ENCODE results near the gene MCTP2. TPM values are rescaled to one million over a fixed set of nuclear protein-coding genes. Genes with fewer than 3 reads are reported as not detected.

Gene MCTP2
- total RNA-seq, 1 experiment from 2014 or later, result 7.4 TPM

DNA sequence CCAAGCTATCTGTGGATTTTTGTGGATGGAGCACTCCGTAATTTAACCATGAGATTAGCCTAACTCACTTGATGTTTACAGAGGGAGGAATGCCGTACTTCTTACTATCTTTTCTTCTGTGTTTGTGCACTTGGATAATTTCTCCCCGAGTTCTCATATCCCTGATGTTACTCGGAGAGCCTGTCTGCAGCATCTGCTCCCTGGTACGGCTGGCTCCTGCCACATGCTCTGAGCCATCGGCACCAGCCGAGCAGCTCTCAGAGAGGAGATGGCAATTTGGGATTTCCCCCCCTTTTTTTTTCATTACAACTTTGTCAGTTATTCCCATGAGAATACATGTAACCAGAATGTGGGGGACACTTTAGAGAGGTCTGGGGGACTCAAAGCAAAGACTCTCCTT, 155.0 kb downstream of the MCTP2 start (continued):
- TF ChIP-seq FOXP1 (CRISPR knock-in tag; IDR thresholded peaks at IDR 0.05; ENCODE audit: borderline replicate concordance) (no peak), NFATC4 (CRISPR knock-in tag; IDR thresholded peaks at IDR 0.05) (no peak), E2F1 (CRISPR knock-in tag; IDR thresholded peaks at IDR 0.05) (no peak), KAT7 (CRISPR knock-in tag; IDR thresholded peaks at IDR 0.05; ENCODE audit: borderline replicate concordance) (no peak), NFYB (CRISPR knock-in tag; conservative IDR thresholded peaks at IDR 0.05; ENCODE audit: low read depth) (no peak), ZNF396 (CRISPR knock-in tag; IDR thresholded peaks at IDR 0.05; ENCODE audit: borderline replicate concordance) (no peak), SMAD3 (CRISPR knock-in tag; IDR thresholded peaks at IDR 0.05; ENCODE audit: borderline replicate concordance) (no peak), SP1 (CRISPR knock-in tag; conservative IDR thresholded peaks at IDR 0.05) (no peak), MXD4 (CRISPR knock-in tag; IDR thresholded peaks at IDR 0.05; ENCODE audit: borderline replicate concordance) (no peak), JUN (CRISPR knock-in tag; IDR thresholded peaks at IDR 0.05) (no peak)
- TF ChIP-seq, protein P1, sequence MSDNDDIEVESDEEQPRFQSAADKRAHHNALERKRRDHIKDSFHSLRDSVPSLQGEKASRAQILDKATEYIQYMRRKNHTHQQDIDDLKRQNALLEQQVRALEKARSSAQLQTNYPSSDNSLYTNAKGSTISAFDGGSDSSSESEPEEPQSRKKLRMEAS (CRISPR knock-in tag; IDR thresholded peaks at IDR 0.05), result no peak
- TF ChIP-seq, protein P2, sequence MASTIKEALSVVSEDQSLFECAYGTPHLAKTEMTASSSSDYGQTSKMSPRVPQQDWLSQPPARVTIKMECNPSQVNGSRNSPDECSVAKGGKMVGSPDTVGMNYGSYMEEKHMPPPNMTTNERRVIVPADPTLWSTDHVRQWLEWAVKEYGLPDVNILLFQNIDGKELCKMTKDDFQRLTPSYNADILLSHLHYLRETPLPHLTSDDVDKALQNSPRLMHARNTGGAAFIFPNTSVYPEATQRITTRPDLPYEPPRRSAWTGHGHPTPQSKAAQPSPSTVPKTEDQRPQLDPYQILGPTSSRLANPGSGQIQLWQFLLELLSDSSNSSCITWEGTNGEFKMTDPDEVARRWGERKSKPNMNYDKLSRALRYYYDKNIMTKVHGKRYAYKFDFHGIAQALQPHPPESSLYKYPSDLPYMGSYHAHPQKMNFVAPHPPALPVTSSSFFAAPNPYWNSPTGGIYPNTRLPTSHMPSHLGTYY (CRISPR knock-in tag; IDR thresholded peaks at IDR 0.05), result no peak

GRCh38 chr15:94387442-94387841, 156.1 kb downstream of the MCTP2 start:
- Mint-ChIP-seq H3K27ac (no peak overlapping the region), H3K4me3 (no peak overlapping the region), H3K4me1 (peaks cover 11% of the 10 kb centered on the region), H3K27me3 (ENCODE audit: low read depth) (no peaks in the 10 kb centered on the region), H3K36me3 (no peaks in the 10 kb centered on the region), H3K9me3 (no peaks in the 10 kb centered on the region)
- ATAC-seq, result no peak; the same call in 1 of the 2 replicates
- DNase-seq (ENCODE audit: low spot score), result no peak
- POLR2A ChIA-PET, result no interaction called here
- TF ChIP-seq NFATC4 (CRISPR knock-in tag; IDR thresholded peaks at IDR 0.05) (no peak), CREB1 (CRISPR knock-in tag; IDR thresholded peaks at IDR 0.05) (no peak), USF2 (CRISPR knock-in tag; IDR thresholded peaks at IDR 0.05) (no peak), MLX (CRISPR knock-in tag; IDR thresholded peaks at IDR 0.05) (no peak), E2F1 (CRISPR knock-in tag; IDR thresholded peaks at IDR 0.05) (no peak), CBFB (CRISPR knock-in tag; IDR thresholded peaks at IDR 0.05; ENCODE audit: low read depth) (no peak), FOXP1 (CRISPR knock-in tag; IDR thresholded peaks at IDR 0.05; ENCODE audit: borderline replicate concordance) (no peak), ZNF219 (CRISPR knock-in tag; IDR thresholded peaks at IDR 0.05; ENCODE audit: borderline replicate concordance) (no peak), TEAD1 (CRISPR knock-in tag; IDR thresholded peaks at IDR 0.05) (no peak), ZNF317 (CRISPR knock-in tag; IDR thresholded peaks at IDR 0.05; ENCODE audit: borderline replicate concordance, low read depth) (no peak), EMX1 (CRISPR knock-in tag; IDR thresholded peaks at IDR 0.05) (no peak), ZNF416 (CRISPR knock-in tag; IDR thresholded peaks at IDR 0.05) (no peak), SMAD4 (CRISPR knock-in tag; IDR thresholded peaks at IDR 0.05) (no peak), FOXJ3 (CRISPR knock-in tag; IDR thresholded peaks at IDR 0.05; ENCODE audit: borderline replicate concordance) (no peak)
- TF ChIP-seq, protein P3, sequence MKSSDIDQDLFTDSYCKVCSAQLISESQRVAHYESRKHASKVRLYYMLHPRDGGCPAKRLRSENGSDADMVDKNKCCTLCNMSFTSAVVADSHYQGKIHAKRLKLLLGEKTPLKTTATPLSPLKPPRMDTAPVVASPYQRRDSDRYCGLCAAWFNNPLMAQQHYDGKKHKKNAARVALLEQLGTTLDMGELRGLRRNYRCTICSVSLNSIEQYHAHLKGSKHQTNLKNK (CRISPR knock-in tag; IDR thresholded peaks at IDR 0.05), result no peak
- TF ChIP-seq, protein P4, sequence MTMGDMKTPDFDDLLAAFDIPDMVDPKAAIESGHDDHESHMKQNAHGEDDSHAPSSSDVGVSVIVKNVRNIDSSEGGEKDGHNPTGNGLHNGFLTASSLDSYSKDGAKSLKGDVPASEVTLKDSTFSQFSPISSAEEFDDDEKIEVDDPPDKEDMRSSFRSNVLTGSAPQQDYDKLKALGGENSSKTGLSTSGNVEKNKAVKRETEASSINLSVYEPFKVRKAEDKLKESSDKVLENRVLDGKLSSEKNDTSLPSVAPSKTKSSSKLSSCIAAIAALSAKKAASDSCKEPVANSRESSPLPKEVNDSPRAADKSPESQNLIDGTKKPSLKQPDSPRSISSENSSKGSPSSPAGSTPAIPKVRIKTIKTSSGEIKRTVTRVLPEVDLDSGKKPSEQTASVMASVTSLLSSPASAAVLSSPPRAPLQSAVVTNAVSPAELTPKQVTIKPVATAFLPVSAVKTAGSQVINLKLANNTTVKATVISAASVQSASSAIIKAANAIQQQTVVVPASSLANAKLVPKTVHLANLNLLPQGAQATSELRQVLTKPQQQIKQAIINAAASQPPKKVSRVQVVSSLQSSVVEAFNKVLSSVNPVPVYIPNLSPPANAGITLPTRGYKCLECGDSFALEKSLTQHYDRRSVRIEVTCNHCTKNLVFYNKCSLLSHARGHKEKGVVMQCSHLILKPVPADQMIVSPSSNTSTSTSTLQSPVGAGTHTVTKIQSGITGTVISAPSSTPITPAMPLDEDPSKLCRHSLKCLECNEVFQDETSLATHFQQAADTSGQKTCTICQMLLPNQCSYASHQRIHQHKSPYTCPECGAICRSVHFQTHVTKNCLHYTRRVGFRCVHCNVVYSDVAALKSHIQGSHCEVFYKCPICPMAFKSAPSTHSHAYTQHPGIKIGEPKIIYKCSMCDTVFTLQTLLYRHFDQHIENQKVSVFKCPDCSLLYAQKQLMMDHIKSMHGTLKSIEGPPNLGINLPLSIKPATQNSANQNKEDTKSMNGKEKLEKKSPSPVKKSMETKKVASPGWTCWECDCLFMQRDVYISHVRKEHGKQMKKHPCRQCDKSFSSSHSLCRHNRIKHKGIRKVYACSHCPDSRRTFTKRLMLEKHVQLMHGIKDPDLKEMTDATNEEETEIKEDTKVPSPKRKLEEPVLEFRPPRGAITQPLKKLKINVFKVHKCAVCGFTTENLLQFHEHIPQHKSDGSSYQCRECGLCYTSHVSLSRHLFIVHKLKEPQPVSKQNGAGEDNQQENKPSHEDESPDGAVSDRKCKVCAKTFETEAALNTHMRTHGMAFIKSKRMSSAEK (CRISPR knock-in tag; IDR thresholded peaks at IDR 0.05; ENCODE audit: borderline replicate concordance), result no peak
- CTCF ChIA-PET, result no interaction called here

Data from WTC11 (cell line).